Measurements from ENCODE around the gene EPSTI1. TPM values are rescaled to one million over a fixed set of nuclear protein-coding genes. Genes with fewer than 3 reads are reported as not detected.

Gene EPSTI1
- polyA plus RNA-seq, 1 donor: 1.5 TPM

GRCh38 chr13:42849200-42849599 lies 142.8 kb downstream of the EPSTI1 start:
- no peak for DNase-seq (ENCODE audit: low read depth)

- no peak for DNase-seq (ENCODE audit: low read depth)
Observed at GRCh38 chr13:42847891-42848663, 144.0 kb downstream of the EPSTI1 start.

- no peak for DNase-seq (ENCODE audit: low read depth)
Observed at GRCh38 chr13:42836930-42837690, 154.9 kb downstream of the EPSTI1 start.

Other genes starting within 250 kb of the EPSTI1 start
- gene FAM216B, start 210.7 kb downstream of the EPSTI1 start, polyA plus RNA-seq (ENCODE audit: insufficient read length): not detected
- 20.4 TPM for gene DNAJC15, start 31.3 kb upstream of the EPSTI1 start, polyA plus RNA-seq (ENCODE audit: insufficient read length)